Thyroid gland (tissue), 4 donors: ENCODE measurements around the gene DCAF11.

Experiments
- CTCF ChIP-seq, 6 experiments: fragments of 200-600 bp in 3 of 6; fragments of 450-650 bp in 3 of 6; sonication (generic) in 3 of 6; IDR thresholded peaks; one replicate each; pipeline ENCODE4 v1.5.1; 2016 to 2019; ENCODE audit warnings: antibody characterized with exemption in 6 of 6, mild to moderate bottlenecking in 2 of 6, inconsistent platforms in 1 of 6, moderate library complexity in 1 of 6
- POLR2A ChIP-seq, 2 donors: fragments of 450-650 bp; IDR thresholded peaks; one replicate each; pipeline ENCODE4 v1.6.1; 2017; ENCODE audit warnings: antibody characterized with exemption in 2 of 2, mild to moderate bottlenecking in 2 of 2, moderate library complexity in 1 of 2

- TF ChIP-seq CTCF (IDR thresholded peaks at IDR 0.05) (no peak), POLR2A (IDR thresholded peaks at IDR 0.05) (no peak)
These were observed 37.5 kb upstream of the DCAF11 start for GRCh38 chr14:24077086-24077485.
